Activated CD4-positive, CD25-positive, alpha-beta regulatory T cell treated with anti-CD3 and anti-CD28 coated beads, Interleukin-2, amount 50 U/mL, for 24 hours (primary cell): Measurements from ENCODE around the gene EPHA8.

ENCODE experiments used
- ATAC-seq, 2 donors: fragments of 150-1000 bp; cut with Tn5 transposase; one replicate each; pipeline ENCODE4 v1.10.0; 2021; ENCODE audit warnings: mild to moderate bottlenecking in 1 of 2, moderate library complexity in 1 of 2

Gene EPHA8

DNA sequence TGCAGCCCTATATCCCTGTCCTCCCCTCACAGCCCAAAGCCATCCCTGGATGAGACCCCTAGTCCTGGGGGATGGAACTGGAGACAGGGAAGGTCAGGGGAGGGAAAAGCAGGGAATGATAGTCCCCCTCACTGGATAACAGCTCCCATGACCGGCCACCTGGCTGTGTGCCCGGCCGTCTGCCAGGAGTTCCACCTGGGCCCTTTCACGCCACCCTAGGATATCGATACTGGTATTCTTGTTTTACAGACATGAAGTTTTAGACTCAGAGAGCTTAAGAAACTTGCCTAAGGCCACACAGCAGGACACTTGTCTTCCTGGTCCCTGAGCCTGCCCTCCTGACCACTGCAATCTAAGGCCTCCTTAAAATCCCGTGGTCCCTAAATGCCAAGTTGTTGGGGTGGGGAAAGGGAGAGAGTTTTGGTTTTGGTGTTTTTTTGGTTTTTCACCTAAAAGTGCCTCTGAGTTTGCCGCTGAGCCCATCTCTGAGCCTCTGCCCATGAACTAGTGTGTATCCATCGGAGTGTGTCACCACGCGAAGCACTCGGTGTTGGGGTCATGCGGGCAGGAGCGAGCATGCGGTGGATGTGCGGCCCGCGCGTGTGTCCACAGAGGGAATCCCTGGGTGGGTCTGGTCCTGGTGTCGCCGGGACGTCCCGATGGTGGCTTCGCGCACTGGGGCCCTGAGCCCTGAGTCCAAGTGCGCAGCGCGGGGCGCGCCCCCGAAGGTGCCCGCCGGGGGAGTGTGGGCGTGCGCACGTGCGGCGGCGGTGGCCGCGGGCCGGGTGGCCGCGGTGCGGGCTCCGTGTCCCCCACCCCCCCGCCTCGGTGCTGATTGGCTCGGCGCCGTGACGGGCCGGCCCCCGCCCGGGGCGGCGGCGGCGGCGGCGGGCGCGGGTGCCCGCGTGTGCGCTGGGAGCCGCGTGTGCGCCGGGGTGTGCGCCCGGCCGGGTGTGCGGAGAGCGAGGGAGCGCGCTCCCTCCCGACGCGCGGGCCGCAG lies at the start of gene EPHA8:
TSS of gene EPHA8 (plus strand) at position 906 of the 1,000 bp plus-strand sequence. CDS start 147 bp downstream, outside the sequence.
- ATAC-seq = no peak

- ATAC-seq = no peak
Observed at GRCh38 chr1:22516906-22517571, 46.2 kb upstream of the EPHA8 start.

DNA sequence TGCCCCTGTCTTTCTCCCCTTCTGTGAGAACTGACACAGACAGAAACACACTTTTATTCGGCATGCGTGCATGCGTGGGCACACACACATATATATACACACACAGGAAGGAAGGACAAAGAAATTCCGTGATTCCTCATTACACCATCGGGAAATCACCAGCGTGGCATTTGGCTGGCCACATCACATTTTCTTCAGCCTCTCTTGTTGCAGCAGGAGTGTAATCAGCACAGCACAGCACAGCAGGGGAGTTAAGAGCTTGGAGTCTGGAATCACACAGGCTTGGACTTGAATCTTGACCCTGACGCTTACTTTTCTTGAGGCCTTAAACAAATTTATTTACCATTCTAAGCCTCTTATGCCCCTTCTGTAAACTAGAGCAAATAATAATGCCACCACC lies 45.3 kb upstream of the EPHA8 start:
- no peak for ATAC-seq

DNA sequence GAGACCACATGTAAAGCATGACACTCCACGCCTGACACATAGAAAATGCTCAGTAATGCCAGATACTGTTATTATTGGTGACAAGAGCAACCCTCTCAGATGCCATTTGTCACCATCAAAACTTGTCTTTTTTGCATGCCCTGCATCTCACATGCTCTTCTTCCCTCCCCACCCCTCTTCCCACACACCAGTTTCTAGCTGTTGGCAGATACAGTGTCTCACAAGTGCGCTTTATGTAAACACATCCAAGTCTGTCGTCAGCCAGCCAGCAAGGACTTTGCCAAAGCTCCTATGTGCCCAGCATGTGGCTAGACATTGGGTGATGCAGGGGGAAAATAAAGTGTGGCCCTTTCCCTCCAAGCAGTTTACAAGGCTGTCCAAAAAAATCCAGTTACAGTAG lies 44.9 kb upstream of the EPHA8 start:
- ATAC-seq = no peak

- ATAC-seq = no peak
Observed at GRCh38 chr1:22520871-22521270, 42.4 kb upstream of the EPHA8 start.

DNA sequence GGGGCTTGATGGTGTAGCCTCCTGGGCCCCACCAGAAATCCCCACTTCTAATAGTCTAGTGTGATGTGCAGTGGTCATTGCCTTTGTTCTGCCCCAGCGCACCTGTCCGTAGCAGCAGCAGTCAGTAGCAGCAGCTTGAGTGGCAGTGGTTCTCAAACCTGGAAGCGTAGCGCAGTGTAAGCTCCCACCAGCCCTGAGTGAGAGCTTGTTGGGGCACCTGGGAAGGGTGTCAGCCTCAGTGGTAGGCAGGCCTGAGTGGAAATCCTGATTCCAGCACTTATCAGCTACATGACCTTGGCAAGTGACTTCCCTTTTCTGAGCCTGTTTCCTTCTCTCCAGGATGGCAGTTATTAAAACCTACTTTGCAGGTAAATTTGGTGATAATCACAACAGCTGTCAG lies 41.6 kb upstream of the EPHA8 start:
- ATAC-seq = no peak

- no peak for ATAC-seq
Observed at GRCh38 chr1:22522221-22522743, 41.0 kb upstream of the EPHA8 start.

GRCh38 chr1:22524481-22524880 lies 38.8 kb upstream of the EPHA8 start:
- ATAC-seq = no peak

- ATAC-seq = no peak
Observed at GRCh38 chr1:22525211-22525610, 38.1 kb upstream of the EPHA8 start.

DNA sequence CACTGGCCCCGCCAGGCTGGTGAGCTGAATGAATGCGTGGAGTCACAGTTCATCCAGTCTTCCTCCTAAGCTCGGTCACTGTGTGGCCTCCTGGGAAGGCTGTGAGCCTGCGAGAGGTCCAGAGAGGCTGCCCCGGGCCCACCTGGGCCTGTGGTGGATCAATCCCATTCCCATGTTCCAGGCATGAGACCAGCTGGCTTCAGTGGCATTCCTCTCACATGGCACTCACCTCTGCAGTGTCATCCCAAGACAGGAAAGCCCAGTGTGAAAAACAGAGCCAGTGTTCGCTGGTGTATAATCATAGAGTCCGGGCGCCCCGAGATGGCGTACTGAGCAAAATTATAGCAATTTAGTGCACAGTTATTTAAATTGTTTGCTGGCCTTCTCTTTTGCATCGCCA lies 37.6 kb upstream of the EPHA8 start:
- no peak for ATAC-seq

GRCh38 chr1:22526098-22526497 lies 37.2 kb upstream of the EPHA8 start:
- no peak for ATAC-seq

DNA sequence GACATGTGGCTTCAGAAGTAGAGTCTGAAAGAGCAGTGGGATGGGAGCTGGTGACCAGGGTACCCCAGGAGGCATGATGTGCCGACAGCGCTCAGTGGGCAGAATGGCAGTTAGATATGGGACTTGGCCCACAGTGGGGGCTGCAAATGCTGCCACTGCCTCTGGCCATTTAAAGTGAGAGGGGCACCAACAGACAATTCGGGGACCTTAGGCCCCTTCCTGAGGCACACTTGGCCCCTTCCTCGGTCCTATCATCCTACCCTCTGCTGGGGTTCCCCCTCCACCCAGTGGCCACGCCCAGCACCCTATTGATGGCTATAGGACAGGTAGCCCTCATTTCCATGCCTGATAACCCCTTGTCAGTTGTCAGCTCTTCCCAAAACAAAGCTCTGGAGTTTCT lies 36.6 kb upstream of the EPHA8 start:
- no peak for ATAC-seq

GRCh38 chr1:22527122-22527521 lies 36.2 kb upstream of the EPHA8 start:
- ATAC-seq = no peak

DNA sequence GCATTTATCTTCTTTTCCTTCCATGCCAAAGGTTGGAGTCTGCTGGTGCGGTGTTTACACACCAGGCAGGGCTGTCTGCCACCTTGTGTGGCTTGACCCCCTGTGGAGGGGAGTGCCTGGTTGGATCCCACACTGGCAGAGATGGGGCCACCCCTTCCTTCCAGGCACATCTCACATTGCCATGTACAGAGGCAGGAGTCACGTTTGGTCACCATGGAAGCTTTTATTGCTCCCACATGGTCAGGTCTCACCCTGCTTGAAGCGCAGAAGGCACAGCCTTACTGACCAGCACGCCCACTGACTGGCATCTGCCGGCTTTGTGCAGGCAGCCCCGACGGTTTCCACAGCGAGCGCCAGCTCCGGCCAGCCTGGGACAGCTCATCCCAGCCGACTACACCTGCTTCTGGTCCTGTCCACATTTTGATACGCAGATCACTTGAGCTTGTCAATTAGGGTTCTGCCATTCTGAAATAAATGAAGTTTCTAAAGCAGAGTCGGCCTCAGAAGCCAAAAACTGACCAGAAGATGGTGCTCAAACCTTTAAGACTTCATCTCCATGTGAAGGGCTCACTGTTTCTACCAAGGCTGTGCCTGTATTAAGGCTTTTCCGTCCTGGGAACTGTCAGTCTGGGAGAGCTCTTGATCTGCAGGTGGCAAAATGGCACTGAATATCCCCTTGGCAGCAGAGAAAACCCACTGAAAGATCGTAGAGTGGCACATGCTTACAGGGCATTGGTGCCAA lies 35.6 kb upstream of the EPHA8 start:
- ATAC-seq = no peak

GRCh38 chr1:22528451-22528850 lies 34.8 kb upstream of the EPHA8 start:
- ATAC-seq = no peak

GRCh38 chr1:22529901-22530621 lies 33.2 kb upstream of the EPHA8 start:
- no peak for ATAC-seq

GRCh38 chr1:22530715-22531114 lies 32.6 kb upstream of the EPHA8 start:
- ATAC-seq = no peak

- ATAC-seq = no peak
Observed at GRCh38 chr1:22531251-22531650, 32.0 kb upstream of the EPHA8 start.

DNA sequence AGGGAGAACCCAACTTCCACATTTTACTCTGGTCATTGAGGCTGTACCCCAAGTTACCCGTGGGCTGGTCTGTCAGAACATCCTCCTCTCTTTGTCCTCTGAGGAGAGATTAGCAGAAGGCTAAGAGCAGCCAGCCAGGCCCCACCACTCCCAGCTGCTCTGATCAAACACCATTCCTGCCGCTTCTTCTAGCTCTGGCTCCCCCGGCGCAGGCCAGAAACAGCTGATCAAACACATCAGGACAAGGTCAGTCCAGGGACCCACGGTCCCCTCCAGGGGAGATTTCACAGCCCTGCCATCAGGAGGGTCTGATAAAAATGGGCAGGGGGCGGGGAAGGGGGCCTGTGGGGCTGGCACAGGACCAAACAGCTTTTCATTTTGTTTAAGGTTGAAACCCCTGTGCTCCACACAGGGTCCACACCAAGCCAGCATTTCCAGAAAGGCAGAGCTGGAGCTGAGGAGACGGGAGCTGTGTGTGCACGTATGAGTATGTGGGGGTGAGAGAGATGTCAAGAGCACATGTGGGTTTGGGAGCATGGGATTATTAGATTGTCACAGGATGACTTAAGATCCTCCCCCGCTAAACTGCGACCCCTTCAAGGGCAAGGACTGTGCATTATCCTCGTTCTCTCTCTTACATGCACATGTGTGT lies 29.9 kb upstream of the EPHA8 start:
- no peak for ATAC-seq

- ATAC-seq = no peak
Observed at GRCh38 chr1:22534951-22535350, 28.3 kb upstream of the EPHA8 start.

GRCh38 chr1:22535399-22535798 lies 27.9 kb upstream of the EPHA8 start:
- ATAC-seq = no peak

GRCh38 chr1:22536506-22536905 lies 26.8 kb upstream of the EPHA8 start:
- ATAC-seq = no peak
